Iris pigment epithelial cell (primary cell): ENCODE data around the gene RARB.
A peak's percentile ranks its signal among the peaks of the same experiment; 100 is the strongest.

Experiments
- DNase-seq: peaks from one replicate; pipeline ENCODE4 v3.0.0-alpha.2; 2011; ENCODE audit warnings: low read depth

Gene RARB

GRCh38 chr3:25427942-25428788, at the start of gene RARB:
Gene RARB (plus strand): TSS chr3:25428263. CDS start chr3:25428732, 469 bp downstream.
- DNase-seq, result peak; percentile 99

DNA sequence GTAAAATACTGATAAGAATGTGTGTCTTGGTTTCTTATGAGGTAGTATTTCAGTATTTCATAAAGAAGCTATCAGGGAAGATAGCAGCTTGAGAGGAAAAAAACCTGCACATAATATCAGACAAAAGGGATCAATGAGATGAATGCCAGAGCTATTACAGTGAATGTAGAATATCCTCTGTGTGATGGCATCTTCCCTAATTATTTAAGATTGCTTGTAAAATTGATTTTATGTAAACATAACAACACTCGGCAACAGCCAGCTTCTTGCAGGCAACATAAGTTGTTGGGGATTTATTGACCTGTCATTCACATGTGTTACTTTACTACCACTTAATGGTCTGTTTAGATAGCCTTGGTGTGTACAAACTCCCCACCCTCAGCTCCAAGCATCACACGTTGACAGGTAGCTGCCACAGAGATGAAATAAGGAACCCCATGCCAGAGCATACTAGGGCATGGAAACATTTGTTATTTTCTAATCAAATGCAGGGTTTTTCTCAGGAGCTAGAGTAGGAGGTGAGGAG, 49.2 kb upstream of the RARB start:
- no peak for DNase-seq

DNA sequence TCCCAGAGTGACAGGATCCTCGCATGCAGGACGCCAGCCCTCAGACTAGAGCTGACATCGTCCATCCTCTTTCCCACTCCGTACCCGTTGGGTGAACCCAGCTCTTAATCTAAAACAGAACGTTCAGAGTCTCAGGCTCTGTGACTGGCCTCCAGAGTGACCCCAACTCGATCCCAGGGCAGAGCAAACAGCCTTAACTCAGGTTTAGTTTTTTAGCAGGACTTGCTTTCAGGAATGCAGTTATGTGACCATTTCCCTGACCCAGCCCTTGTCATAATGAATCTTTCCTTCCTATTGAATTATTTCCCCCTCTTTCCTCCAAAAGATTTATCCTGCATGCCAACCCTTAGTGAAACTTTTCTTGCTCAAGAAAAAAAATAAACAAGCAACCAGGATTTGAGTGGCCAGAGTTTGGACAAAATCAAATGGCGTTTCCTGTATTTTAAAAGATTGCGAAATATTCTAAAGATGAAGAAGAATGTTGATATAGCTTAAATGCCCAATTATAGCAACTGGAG, 47.8 kb upstream of the RARB start:
- DNase-seq, result peak; percentile 34

DNA sequence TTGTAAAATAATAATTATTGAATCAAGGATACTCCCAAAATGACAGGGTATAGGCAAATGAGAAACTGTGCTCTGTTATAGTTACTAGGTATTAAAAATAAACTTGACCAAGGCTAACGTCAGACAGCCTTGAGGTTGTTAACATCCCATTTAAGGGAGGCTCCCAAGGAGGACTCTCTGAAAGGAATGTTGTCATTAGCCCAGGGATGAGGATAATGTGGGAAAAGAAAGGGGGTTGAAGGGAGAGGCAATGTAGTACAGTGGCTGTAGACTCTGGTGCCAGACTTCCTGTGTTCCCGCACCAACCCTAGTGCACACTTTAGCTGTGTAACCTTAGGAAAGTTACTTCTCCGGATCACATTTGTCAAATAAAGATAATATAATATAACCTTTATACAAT, 47.0 kb upstream of the RARB start:
- DNase-seq, result no peak

- no peak for DNase-seq
Measured at GRCh38 chr3:25384471-25384870, 43.6 kb upstream of the RARB start.

DNA sequence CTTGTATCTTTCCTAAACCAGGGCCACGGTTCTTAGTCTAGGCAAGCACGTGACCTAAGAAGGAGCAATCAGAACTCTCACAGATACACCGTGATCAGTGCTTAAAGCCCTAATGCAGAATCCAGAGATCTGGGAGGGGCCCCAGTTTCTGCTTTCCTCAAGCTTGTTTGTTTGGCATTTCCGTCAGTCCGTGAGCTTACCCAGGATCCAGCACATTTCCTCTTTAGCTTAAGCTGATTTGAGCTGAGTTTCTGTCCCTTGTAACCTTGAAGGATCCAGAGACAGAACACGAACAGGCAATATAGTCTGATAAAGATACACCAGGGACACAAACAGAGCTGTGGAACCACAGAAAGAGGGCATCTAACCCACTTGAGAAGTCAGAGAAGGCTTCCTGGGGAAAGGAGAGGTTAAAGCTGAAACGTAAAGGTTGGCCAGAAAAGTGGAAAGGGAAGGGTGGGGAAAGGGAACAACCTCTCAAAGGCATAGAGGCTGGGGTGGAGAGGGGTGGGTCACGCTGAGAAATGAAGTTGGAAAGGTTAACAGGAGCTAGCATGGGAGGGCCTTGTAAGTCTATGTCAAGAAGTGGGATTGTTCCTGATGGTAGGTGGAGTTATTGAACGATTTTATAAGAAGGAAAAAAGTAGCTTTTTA, 42.1 kb upstream of the RARB start:
- DNase-seq, result peak; percentile 48

DNA sequence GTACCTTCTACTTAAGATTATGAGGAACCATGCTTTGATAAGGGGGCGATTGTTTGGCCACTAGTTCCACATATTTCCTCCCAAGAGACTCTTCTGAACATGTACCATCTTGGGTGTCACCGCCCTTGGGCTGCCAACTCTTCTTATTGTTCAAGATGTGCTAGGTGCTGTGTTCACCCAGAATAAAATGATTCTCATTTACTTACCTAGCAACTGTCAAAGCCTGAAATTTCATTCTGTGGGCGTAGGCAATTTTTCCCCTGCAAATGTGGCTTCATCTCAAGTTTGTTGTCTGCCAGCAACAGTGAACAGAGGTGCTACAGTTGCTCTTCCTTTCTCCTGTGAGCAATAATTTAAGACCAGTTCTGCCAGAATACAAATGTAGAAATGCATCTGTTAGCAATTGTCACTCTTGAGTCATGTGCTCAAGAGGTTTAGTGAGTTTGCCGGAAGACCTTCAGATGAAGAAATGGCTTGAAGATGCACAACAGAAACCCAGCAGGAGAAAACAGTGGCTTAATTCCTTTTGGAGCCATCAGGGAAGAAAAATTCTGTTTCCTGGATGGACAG, 41.3 kb upstream of the RARB start:
- DNase-seq, result no peak

DNA sequence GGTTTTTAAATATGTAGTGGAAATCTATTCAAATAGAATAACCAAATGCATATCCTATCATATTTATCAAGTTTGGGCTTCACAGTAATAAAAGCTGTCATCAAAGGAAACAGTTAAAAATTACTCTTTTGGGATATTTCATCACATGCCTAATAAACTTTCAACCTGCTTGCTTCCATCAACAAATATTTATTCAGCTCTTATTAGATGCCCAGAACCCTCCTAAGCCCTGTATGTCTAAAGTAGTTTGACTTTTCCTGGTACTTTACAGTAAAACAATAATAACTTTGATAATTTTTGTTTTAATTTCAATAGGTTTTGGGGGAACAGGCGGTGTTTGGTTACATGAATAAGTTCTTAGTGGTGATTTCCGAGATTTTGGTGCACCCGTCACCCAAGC, 37.5 kb upstream of the RARB start:
- no peak for DNase-seq

GRCh38 chr3:25396251-25396650, 31.8 kb upstream of the RARB start:
- no peak for DNase-seq

- no peak for DNase-seq
Measured at GRCh38 chr3:25396686-25397085, 31.4 kb upstream of the RARB start.

- no peak for DNase-seq
Measured at GRCh38 chr3:25397150-25397549, 30.9 kb upstream of the RARB start.

- DNase-seq, result no peak
Measured at GRCh38 chr3:25400587-25400986, 27.5 kb upstream of the RARB start.

- no peak for DNase-seq
Measured at GRCh38 chr3:25403968-25404367, 24.1 kb upstream of the RARB start.

DNA sequence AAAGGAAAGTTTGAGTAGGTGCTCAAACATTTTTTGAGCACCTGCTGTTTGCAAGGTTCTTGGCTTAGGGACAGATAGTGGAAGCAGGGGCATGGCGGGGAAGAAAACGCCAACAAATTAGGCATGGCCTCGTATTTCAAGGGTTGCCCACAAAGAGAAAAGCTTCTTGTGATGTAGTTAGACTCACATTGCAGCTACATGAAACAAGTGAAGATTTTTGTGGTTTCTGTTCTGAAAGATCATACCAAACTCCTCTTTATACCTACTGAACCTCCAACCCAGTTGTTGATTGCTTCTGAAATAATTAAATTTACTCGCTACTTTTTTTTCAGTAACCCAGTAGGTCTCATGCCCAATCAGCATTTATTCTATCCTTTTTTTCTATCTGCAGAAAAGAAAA, 23.5 kb upstream of the RARB start:
- no peak for DNase-seq

DNA sequence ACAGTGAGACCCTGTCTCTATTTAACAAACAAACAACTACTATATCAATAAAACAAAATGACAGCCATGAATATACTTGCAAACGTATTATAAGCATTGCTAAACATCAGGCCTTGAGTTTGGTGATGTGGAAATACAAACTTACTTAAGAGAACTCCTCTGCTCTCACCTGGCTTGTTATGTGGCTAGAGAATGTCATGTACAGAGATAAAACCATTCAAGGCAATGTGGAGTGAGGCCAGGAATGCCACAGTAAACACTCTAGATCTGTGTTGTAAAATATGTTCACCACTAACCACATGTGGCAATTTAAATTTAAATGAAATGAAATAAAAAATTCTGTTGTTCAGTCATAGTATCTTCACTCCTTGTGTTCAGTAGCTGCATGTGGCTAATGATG, 22.7 kb upstream of the RARB start:
- peak; percentile 34 for DNase-seq

- no peak for DNase-seq
Measured at GRCh38 chr3:25410703-25411102, 17.4 kb upstream of the RARB start.

DNA sequence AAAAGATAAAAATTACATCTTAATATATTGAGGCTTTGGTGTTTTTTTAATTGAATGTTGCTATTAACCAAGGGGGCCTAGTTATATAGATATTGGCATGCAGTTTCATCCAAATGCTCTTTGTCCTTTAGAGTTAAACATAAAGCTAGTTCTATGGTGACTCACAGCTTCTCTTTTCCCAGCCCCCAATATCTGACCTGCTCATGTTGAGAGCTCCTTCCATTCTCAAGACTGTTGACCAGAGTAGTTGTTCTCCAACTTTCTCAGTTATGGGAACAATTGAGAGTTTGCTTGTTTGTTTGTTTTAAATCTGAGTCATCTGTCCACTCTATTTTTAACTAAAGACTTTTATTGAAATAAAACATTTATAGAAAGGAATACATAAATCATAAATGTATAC, 15.8 kb upstream of the RARB start:
- peak; percentile 65 for DNase-seq

GRCh38 chr3:25416176-25416575, 11.9 kb upstream of the RARB start:
- DNase-seq, result no peak

- DNase-seq, result no peak
Measured at GRCh38 chr3:25418596-25418995, 9.5 kb upstream of the RARB start.

GRCh38 chr3:25419251-25419650, 8.8 kb upstream of the RARB start:
- DNase-seq, result no peak

DNA sequence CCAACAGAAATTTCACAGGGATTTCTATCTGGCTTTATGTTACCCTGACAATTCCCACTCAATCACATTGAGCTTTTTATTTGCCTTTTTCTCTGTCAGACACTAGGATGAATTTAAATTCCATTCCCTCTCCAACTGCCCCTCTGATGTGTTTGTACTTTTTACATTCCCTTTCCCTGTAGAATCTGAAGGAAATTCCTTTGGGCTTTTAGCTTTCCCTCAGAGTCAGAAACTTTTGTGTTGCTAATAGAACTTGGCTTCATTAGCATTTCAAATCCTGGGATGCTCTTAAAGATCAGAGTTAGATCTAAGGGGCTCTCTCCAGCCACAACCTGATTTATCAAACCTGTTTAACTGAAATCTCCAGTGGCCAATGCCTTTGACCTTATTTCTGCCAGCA, 7.9 kb upstream of the RARB start:
- no peak for DNase-seq

GRCh38 chr3:25420885-25421284, 7.2 kb upstream of the RARB start:
- no peak for DNase-seq

DNA sequence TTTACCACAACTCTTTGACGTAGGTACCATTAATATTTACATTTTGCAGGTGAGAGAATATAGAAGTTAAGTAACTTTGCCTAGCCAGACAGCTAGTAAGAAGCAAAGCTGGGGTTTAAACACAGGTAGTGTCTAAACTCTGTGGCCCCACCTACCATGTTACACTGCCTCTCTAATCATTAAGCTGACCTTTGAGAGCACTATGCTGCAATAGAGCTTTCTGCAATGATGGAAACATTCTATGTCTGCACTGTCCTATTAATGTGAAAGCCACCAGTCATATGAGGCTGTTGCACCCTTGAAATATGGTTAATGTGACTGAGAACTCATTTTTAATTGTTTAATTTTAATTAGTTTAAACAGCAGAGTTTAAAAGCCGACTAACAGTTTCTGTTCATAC, 6.3 kb upstream of the RARB start:
- no peak for DNase-seq
